ENCODE results near the gene OR9Q1. TPM values are rescaled to one million over a fixed set of nuclear protein-coding genes. Genes with fewer than 3 reads are reported as not detected.
A peak's percentile ranks its signal among the peaks of the same experiment; 100 is the strongest.

OR9Q1 gene, protein sequence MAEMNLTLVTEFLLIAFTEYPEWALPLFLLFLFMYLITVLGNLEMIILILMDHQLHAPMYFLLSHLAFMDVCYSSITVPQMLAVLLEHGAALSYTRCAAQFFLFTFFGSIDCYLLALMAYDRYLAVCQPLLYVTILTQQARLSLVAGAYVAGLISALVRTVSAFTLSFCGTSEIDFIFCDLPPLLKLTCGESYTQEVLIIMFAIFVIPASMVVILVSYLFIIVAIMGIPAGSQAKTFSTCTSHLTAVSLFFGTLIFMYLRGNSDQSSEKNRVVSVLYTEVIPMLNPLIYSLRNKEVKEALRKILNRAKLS
- not detected in 2 replicates for polyA plus RNA-seq (2013)

DNA sequence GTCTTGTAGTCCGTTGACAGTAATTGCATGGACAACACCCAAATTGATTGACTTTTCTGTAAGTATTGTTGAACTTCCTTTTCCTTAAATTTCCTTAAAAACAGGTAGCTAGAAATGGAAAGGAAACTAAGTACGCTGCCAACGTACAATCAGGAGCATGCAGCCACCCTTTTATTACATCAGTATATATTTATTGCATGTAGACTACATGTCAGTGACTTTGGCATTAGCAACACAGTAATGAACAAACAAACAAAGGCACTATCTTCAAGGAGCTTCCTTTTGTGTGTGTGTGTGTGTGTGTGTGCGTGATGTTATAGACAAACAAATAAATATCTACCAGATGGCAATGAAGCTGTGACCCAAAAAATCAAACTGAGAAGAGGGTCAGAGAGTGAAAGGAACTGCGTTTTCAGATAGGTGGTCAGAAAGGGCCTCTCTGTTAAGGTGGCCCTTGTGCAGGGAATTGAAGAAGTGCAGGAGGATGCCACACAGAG, at the start of gene OR9Q1:
OR9Q1 (plus strand) TSS at position 447 of the 497 bp plus-strand sequence. CDS start 155,564 bp downstream, outside the sequence.
- Histone ChIP-seq H3K23ac (ENCODE audit: low read length) (no peak within 1 kb of the TSS), H2BK12ac (ENCODE audit: low read length) (no peak within 1 kb of the TSS), H2BK120ac (ENCODE audit: insufficient read depth, low read length, poor library complexity) (no peak within 1 kb of the TSS), H2BK5ac (ENCODE audit: low read depth, low read length, poor library complexity) (no peak within 1 kb of the TSS), H3K79me2 (ENCODE audit: control insufficient read depth, insufficient read depth, low read length, poor library complexity) (no peaks in the 10 kb centered on the region), H3K4me2 (ENCODE audit: low read length) (no peak within 1 kb of the TSS), H3K4me1 (ENCODE audit: control insufficient read depth in 1 of 2, insufficient read depth in 2 of 2, low read length in 2 of 2) (no peaks in the 10 kb centered on the region), H3K27me3 (ENCODE audit: insufficient read depth, low read length) (no peaks in the 10 kb centered on the region), H3K18ac (ENCODE audit: low read length) (no peak within 1 kb of the TSS), H3K36me3 (ENCODE audit: control insufficient read depth in 1 of 2, insufficient read depth in 2 of 2, low read length in 2 of 2) (no peaks in the 10 kb centered on the region), H3K9ac (ENCODE audit: low read length) (no peak within 1 kb of the TSS), H4K8ac (ENCODE audit: low read depth, low read length) (no peak within 1 kb of the TSS), H3K4ac (ENCODE audit: low read depth, low read length) (no peak within 1 kb of the TSS), H3K9me3 (ENCODE audit: insufficient read depth, low read depth, low read length) (no peaks in the 10 kb centered on the region), H3K27ac (ENCODE audit: low read depth, low read length) (no peak within 1 kb of the TSS), H4K12ac (ENCODE audit: low read depth, low read length) (no peak within 1 kb of the TSS), H3K4me3 (ENCODE audit: low read depth, low read length) (no peak within 1 kb of the TSS), H3K14ac (ENCODE audit: low read length) (no peak within 1 kb of the TSS), H3K79me1 (ENCODE audit: low read length) (no peaks in the 10 kb centered on the region), H2AFZ (ENCODE audit: insufficient read depth, low read length, poor library complexity) (no peak within 1 kb of the TSS), H2AK5ac (ENCODE audit: low read length) (no peak within 1 kb of the TSS), H4K91ac (ENCODE audit: low read depth, low read length) (no peak within 1 kb of the TSS)
- no peak for DNase-seq
- WGBS (ENCODE audit: extremely low coverage, insufficient coverage, insufficient read length) = no CpG with 5 or more reads among the region's 5 CpGs

DNA sequence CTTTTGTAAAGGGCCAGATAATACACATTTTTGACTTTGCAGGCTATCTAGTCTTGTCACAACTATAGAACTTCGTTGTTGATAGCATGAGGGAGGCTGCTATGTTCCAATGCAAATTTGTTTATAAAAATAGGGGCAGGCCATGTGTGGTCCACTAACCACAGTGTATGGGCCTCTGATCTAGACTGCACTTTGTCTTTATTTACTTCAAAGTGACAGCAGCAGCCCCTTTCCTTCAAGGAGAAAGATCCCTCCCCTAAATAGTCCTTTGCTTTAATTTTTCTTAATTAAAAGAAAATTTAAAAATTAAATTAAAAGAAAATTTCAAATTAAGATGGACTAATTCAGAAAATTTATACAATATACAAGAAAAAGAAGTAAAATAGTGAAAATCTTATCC, 49.5 kb upstream of the OR9Q1 start:
- no peak overlapping the region for H3K27ac ChIP-seq (ENCODE audit: low read depth, low read length)
- H3K14ac ChIP-seq (ENCODE audit: low read length) = no peak overlapping the region
- H2BK5ac ChIP-seq (ENCODE audit: low read depth, low read length, poor library complexity) = no peak overlapping the region
- H2BK120ac ChIP-seq (ENCODE audit: insufficient read depth, low read length, poor library complexity) = no peak overlapping the region
- H4K91ac ChIP-seq (ENCODE audit: low read depth, low read length) = no peak overlapping the region
- no peak overlapping the region for H3K4ac ChIP-seq (ENCODE audit: low read depth, low read length)
- no peak overlapping the region for H3K9ac ChIP-seq (ENCODE audit: low read length)
- H3K79me2 ChIP-seq (ENCODE audit: control insufficient read depth, insufficient read depth, low read length, poor library complexity) = no peaks in the 10 kb centered on the region
- H3K79me1 ChIP-seq (ENCODE audit: low read length) = no peaks in the 10 kb centered on the region
- no peaks in the 10 kb centered on the region for H3K36me3 ChIP-seq (ENCODE audit: control insufficient read depth in 1 of 2, insufficient read depth in 2 of 2, low read length in 2 of 2)
- peaks cover 3% of the 10 kb centered on the region for H3K9me3 ChIP-seq (ENCODE audit: insufficient read depth, low read depth, low read length)
- no peak overlapping the region for H3K23ac ChIP-seq (ENCODE audit: low read length)
- no peak overlapping the region for H4K12ac ChIP-seq (ENCODE audit: low read depth, low read length)
- WGBS (ENCODE audit: extremely low coverage, insufficient coverage, insufficient read length) = no CpG with 5 or more reads among the region's 1 CpG
- DNase-seq = no peak
- no peak overlapping the region for H3K4me3 ChIP-seq (ENCODE audit: low read depth, low read length)
- no peak overlapping the region for H4K8ac ChIP-seq (ENCODE audit: low read depth, low read length)
- H2AK5ac ChIP-seq (ENCODE audit: low read length) = no peak overlapping the region
- no peak overlapping the region for H2AFZ ChIP-seq (ENCODE audit: insufficient read depth, low read length, poor library complexity)
- H3K27me3 ChIP-seq (ENCODE audit: insufficient read depth, low read length) = no peaks in the 10 kb centered on the region
- H3K4me2 ChIP-seq (ENCODE audit: low read length) = no peak overlapping the region
- no peak overlapping the region for H3K18ac ChIP-seq (ENCODE audit: low read length)
- H2BK12ac ChIP-seq (ENCODE audit: low read length) = no peak overlapping the region
- H3K4me1 ChIP-seq (ENCODE audit: control insufficient read depth in 1 of 2, insufficient read depth in 2 of 2, low read length in 2 of 2) = peaks cover 0 to 6% of the 10 kb centered on the region in 2 experiments

DNA sequence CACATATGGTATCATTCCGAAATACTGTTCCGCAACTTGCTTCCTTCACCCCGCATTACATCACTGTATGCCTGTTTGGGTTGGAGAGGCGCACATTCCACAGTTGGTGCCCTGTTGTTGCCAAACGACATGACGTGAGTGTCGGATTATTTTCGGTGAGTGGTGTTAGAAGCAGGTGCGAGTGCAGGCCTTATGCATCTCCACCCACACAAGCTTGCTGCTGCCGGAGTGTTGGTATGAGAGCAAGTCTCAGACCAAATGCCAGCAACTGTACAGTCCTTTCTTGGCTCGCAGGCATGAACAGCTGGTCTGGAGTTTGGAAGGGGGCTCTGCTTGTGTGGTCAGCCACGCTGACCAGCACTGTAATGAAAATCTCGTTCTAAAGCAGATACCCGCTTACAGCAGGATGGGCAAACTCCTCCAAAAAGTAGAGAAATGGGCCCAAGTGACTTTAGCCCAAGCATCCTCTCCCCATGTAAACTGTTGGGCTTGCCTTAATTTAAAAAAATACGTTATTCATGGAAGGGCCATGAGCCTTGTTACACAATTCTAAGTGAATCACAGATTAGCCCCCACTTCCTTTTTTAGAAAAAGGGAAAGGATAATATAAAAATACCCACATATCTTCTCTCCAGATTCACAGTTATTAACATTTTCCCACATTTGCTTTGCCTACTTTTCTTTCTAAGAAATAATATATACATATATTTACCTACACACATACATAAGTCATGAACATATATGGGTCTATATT, 48.7 kb upstream of the OR9Q1 start:
- Histone ChIP-seq H4K8ac (ENCODE audit: low read depth, low read length) (no peak overlapping the region), H3K4me1 (ENCODE audit: control insufficient read depth in 1 of 2, insufficient read depth in 2 of 2, low read length in 2 of 2) (peaks cover 0 to 6% of the 10 kb centered on the region in 2 experiments), H3K79me1 (ENCODE audit: low read length) (no peaks in the 10 kb centered on the region), H4K12ac (ENCODE audit: low read depth, low read length) (no peak overlapping the region), H3K18ac (ENCODE audit: low read length) (no peak overlapping the region), H4K91ac (ENCODE audit: low read depth, low read length) (no peak overlapping the region), H3K4me2 (ENCODE audit: low read length) (no peak overlapping the region), H2BK12ac (ENCODE audit: low read length) (no peak overlapping the region), H3K9ac (ENCODE audit: low read length) (peak overlapping the region; percentile 31), H2AK5ac (ENCODE audit: low read length) (no peak overlapping the region), H3K4ac (ENCODE audit: low read depth, low read length) (no peak overlapping the region), H3K27ac (ENCODE audit: low read depth, low read length) (no peak overlapping the region), H2BK5ac (ENCODE audit: low read depth, low read length, poor library complexity) (no peak overlapping the region), H2BK120ac (ENCODE audit: insufficient read depth, low read length, poor library complexity) (no peak overlapping the region), H3K23ac (ENCODE audit: low read length) (no peak overlapping the region), H3K79me2 (ENCODE audit: control insufficient read depth, insufficient read depth, low read length, poor library complexity) (no peaks in the 10 kb centered on the region), H3K14ac (ENCODE audit: low read length) (no peak overlapping the region), H3K36me3 (ENCODE audit: control insufficient read depth in 1 of 2, insufficient read depth in 2 of 2, low read length in 2 of 2) (no peaks in the 10 kb centered on the region), H3K9me3 (ENCODE audit: insufficient read depth, low read depth, low read length) (peaks cover 3% of the 10 kb centered on the region), H2AFZ (ENCODE audit: insufficient read depth, low read length, poor library complexity) (no peak overlapping the region), H3K4me3 (ENCODE audit: low read depth, low read length) (no peak overlapping the region), H3K27me3 (ENCODE audit: insufficient read depth, low read length) (no peaks in the 10 kb centered on the region)
- DNase-seq = peak in 1 of 2 donors; percentile 22
- no CpG with 5 or more reads among the region's 15 CpGs for WGBS (ENCODE audit: extremely low coverage, insufficient coverage, insufficient read length)

DNA sequence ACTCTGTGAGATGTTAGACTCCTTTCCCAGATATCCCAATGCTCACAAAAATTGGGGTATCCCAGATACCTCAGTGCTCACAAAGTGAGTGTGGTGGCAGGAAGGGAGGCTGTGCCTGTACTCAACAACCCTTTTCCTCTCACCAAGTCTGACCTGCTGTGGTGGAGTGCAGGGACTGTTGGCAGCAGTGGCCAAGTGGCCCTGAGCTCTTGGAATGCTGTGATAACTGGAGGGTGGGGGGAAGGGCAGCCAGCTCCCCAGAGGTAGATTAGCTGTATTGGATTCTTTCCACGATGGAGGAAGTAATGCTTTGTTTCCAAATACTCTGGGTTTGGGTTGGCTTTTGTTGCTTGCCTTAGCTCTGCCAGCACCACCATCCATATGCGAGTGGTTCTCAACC, 46.0 kb upstream of the OR9Q1 start:
- peaks cover 3% of the 10 kb centered on the region for H3K9me3 ChIP-seq (ENCODE audit: insufficient read depth, low read depth, low read length)
- no peak overlapping the region for H2BK12ac ChIP-seq (ENCODE audit: low read length)
- no peak overlapping the region for H3K9ac ChIP-seq (ENCODE audit: low read length)
- no peak overlapping the region for H4K91ac ChIP-seq (ENCODE audit: low read depth, low read length)
- H3K4ac ChIP-seq (ENCODE audit: low read depth, low read length) = no peak overlapping the region
- H3K36me3 ChIP-seq (ENCODE audit: control insufficient read depth in 1 of 2, insufficient read depth in 2 of 2, low read length in 2 of 2) = no peaks in the 10 kb centered on the region
- no peak overlapping the region for H2AK5ac ChIP-seq (ENCODE audit: low read length)
- no peak overlapping the region for H2AFZ ChIP-seq (ENCODE audit: insufficient read depth, low read length, poor library complexity)
- H3K14ac ChIP-seq (ENCODE audit: low read length) = no peak overlapping the region
- no peaks in the 10 kb centered on the region for H3K79me2 ChIP-seq (ENCODE audit: control insufficient read depth, insufficient read depth, low read length, poor library complexity)
- H3K27ac ChIP-seq (ENCODE audit: low read depth, low read length) = no peak overlapping the region
- no peak overlapping the region for H4K8ac ChIP-seq (ENCODE audit: low read depth, low read length)
- H3K4me1 ChIP-seq (ENCODE audit: control insufficient read depth in 1 of 2, insufficient read depth in 2 of 2, low read length in 2 of 2) = peaks cover 0 to 4% of the 10 kb centered on the region in 2 experiments
- H2BK5ac ChIP-seq (ENCODE audit: low read depth, low read length, poor library complexity) = no peak overlapping the region
- H4K12ac ChIP-seq (ENCODE audit: low read depth, low read length) = no peak overlapping the region
- H3K27me3 ChIP-seq (ENCODE audit: insufficient read depth, low read length) = no peaks in the 10 kb centered on the region
- no peak overlapping the region for H3K4me2 ChIP-seq (ENCODE audit: low read length)
- no peaks in the 10 kb centered on the region for H3K79me1 ChIP-seq (ENCODE audit: low read length)
- no peak for DNase-seq
- H3K23ac ChIP-seq (ENCODE audit: low read length) = no peak overlapping the region
- H2BK120ac ChIP-seq (ENCODE audit: insufficient read depth, low read length, poor library complexity) = no peak overlapping the region
- H3K18ac ChIP-seq (ENCODE audit: low read length) = no peak overlapping the region
- H3K4me3 ChIP-seq (ENCODE audit: low read depth, low read length) = no peak overlapping the region
- no CpG with 5 or more reads among the region's 2 CpGs for WGBS (ENCODE audit: extremely low coverage, insufficient coverage, insufficient read length)

Data from trophoblast cell (in vitro differentiated cells and primary cell).